WTC11 (cell line): ENCODE data around the gene MRPS9. TPM values are rescaled to one million over a fixed set of nuclear protein-coding genes. Genes with fewer than 3 reads are reported as not detected.
A peak's percentile ranks its signal among the peaks of the same experiment; 100 is the strongest.

ENCODE experiments used
- AFF4 ChIP-seq: sonication (generic); formaldehyde crosslinking; IDR thresholded peaks from 2 replicates; pipeline ENCODE4 v1.8.1; 2023; ENCODE audit warnings: mild to moderate bottlenecking, missing genetic modification reagents, borderline replicate concordance
- AR ChIP-seq: fragments of 250-450 bp; sonication (Bioruptor Pico); IDR thresholded peaks from 2 replicates; pipeline ENCODE4 v1.9.0; 2021; ENCODE audit warnings: mild to moderate bottlenecking
- ATF6 ChIP-seq: sonication (generic); formaldehyde crosslinking; IDR thresholded peaks from 2 replicates; pipeline ENCODE4 v1.8.1; 2023; ENCODE audit warnings: mild to moderate bottlenecking, missing genetic modification reagents
- E2F4 ChIP-seq: sonication (generic); formaldehyde crosslinking; IDR thresholded peaks from 2 replicates; pipeline ENCODE4 v1.8.1; 2022; ENCODE audit warnings: low read depth, mild to moderate bottlenecking, moderate library complexity, missing genetic modification reagents, borderline replicate concordance
- EMX1 ChIP-seq: fragments of 250-450 bp; sonication (Bioruptor Pico); IDR thresholded peaks from 2 replicates; pipeline ENCODE4 v1.8.0; 2021; ENCODE audit warnings: mild to moderate bottlenecking
- FOXP4 ChIP-seq: sonication (generic); formaldehyde crosslinking; IDR thresholded peaks from 2 replicates; pipeline ENCODE4 v1.8.0; 2022; ENCODE audit warnings: mild to moderate bottlenecking, missing genetic modification reagents
- GABPB1 ChIP-seq: sonication (generic); formaldehyde crosslinking; IDR thresholded peaks from 2 replicates; pipeline ENCODE4 v1.8.1; 2023; ENCODE audit warnings: mild to moderate bottlenecking, missing genetic modification reagents
- GTF2I ChIP-seq: fragments of 250-450 bp; sonication (Bioruptor Pico); conservative IDR thresholded peaks from 2 replicates; pipeline ENCODE4 v1.4.0; 2021; ENCODE audit warnings: mild to moderate bottlenecking
- HMGA2 ChIP-seq: fragments of 250-450 bp; sonication (Bioruptor Pico); IDR thresholded peaks from 2 replicates; pipeline ENCODE4 v1.4.0; 2021; ENCODE audit warnings: mild to moderate bottlenecking, moderate library complexity
- IRF2 ChIP-seq: sonication (generic); formaldehyde crosslinking; IDR thresholded peaks from 2 replicates; pipeline ENCODE4 v1.8.0; 2022; ENCODE audit warnings: low read depth, missing genetic modification reagents, borderline replicate concordance
- JAZF1 ChIP-seq: fragments of 250-450 bp; sonication (Bioruptor Pico); IDR thresholded peaks from 2 replicates; pipeline ENCODE4 v1.9.0; 2021; ENCODE audit warnings: moderate library complexity, mild to moderate bottlenecking, inconsistent platforms
- MAX ChIP-seq: sonication (generic); formaldehyde crosslinking; IDR thresholded peaks from 2 replicates; pipeline ENCODE4 v1.8.0; 2022; ENCODE audit warnings: mild to moderate bottlenecking, missing genetic modification reagents
- MYBL2 ChIP-seq: sonication (generic); formaldehyde crosslinking; IDR thresholded peaks from 2 replicates; pipeline ENCODE4 v1.8.1; 2023; ENCODE audit warnings: mild to moderate bottlenecking, moderate library complexity, missing genetic modification reagents
- RELA ChIP-seq: sonication (generic); formaldehyde crosslinking; IDR thresholded peaks from 2 replicates; pipeline ENCODE4 v1.8.1; 2022; ENCODE audit warnings: missing genetic modification reagents, mild to moderate bottlenecking, borderline replicate concordance
- ZBTB21 ChIP-seq: sonication (generic); formaldehyde crosslinking; IDR thresholded peaks from 2 replicates; pipeline ENCODE4 v1.8.1; 2023; ENCODE audit warnings: mild to moderate bottlenecking, missing genetic modification reagents, borderline replicate concordance
- ZMAT4 ChIP-seq: fragments of 250-450 bp; sonication (Bioruptor Pico); IDR thresholded peaks from 2 replicates; pipeline ENCODE4 v1.9.0; 2021; ENCODE audit warnings: mild to moderate bottlenecking
- ZNF121 ChIP-seq: sonication (generic); formaldehyde crosslinking; IDR thresholded peaks from 2 replicates; pipeline ENCODE4 v1.8.0; 2023; ENCODE audit warnings: missing genetic modification reagents
- ZNF138 ChIP-seq: sonication (generic); formaldehyde crosslinking; conservative IDR thresholded peaks from 2 replicates; pipeline ENCODE4 v1.8.1; 2022; ENCODE audit warnings: mild to moderate bottlenecking, moderate library complexity, missing genetic modification reagents
- ZNF281 ChIP-seq: sonication (generic); formaldehyde crosslinking; IDR thresholded peaks from 2 replicates; pipeline ENCODE4 v1.8.0; 2023; ENCODE audit warnings: mild to moderate bottlenecking, missing genetic modification reagents
- ZNF425 ChIP-seq: fragments of 250-450 bp; sonication (Bioruptor Pico); conservative IDR thresholded peaks from 2 replicates; pipeline ENCODE4 v1.9.0; 2021; ENCODE audit warnings: mild to moderate bottlenecking
- total RNA-seq: library from RNA; stranded (reverse); gene quantifications from 3 replicates; pipeline ENCODE4 v1.2.3, GENCODE V29; 2021

Gene MRPS9
- total RNA-seq, 1 experiment from 2014 or later = 75.3 TPM

GRCh38 chr2:105037572-105038382 is at the start of gene MRPS9 (continued):
- TF ChIP-seq FOXP4 (0 out of 2 replicates have a peak, but pooled peaks have one; percentile 22), ZNF281 (CRISPR knock-in tag) (no peak), HMGA2 (CRISPR knock-in tag) (no peak), E2F4 (CRISPR knock-in tag) (no peak), MYBL2 (CRISPR knock-in tag) (0 out of 2 replicates have a peak, but pooled peaks have one; percentile 42), ZNF425 (no peak), ATF6 (CRISPR knock-in tag) (no peak), EMX1 (CRISPR knock-in tag) (no peak), AR (no peak), RELA (CRISPR knock-in tag) (no peak), MAX (CRISPR knock-in tag) (peak; percentile 17; the same call in 1 of the 2 replicates), ZBTB21 (CRISPR knock-in tag) (no peak), ZMAT4 (CRISPR knock-in tag) (no peak), IRF2 (CRISPR knock-in tag) (no peak), AFF4 (no peak), GTF2I (CRISPR knock-in tag) (no peak), ZNF121 (peak; percentile 64; the same call in 1 of the 2 replicates), JAZF1 (CRISPR knock-in tag) (no peak), ZNF138 (no peak), GABPB1 (CRISPR knock-in tag) (peak; percentile 61)
